GM12891 (cell line): ENCODE data around the gene UBL4B. TPM values are rescaled to one million over a fixed set of nuclear protein-coding genes. Genes with fewer than 3 reads are reported as not detected.
A peak's percentile ranks its signal among the peaks of the same experiment; 100 is the strongest.

ENCODE experiments used
- DNase-seq: peaks from one replicate; pipeline ENCODE4 v3.0.0; 2011; ENCODE audit warnings: low spot score; ENCODE audit not compliant: insufficient read length
- FAIRE-seq: peaks from 2 replicates; lab custom pipeline; 2011; peaks lifted over from hg19 to GRCh38; lab: Jason Lieb, UNC
- PAX5 ChIP-seq: IDR thresholded peaks from 2 replicates; pipeline ENCODE4 v1.6.1; 2011; ENCODE audit warnings: low read length, moderate library complexity, mild to moderate bottlenecking; ENCODE audit not compliant: insufficient read depth, severe bottlenecking
- POLR2A ChIP-seq: IDR thresholded peaks from 2 replicates; pipeline ENCODE4 v1.6.1; 2011; ENCODE audit warnings: low read depth, low read length, control low read depth
- POLR2AphosphoS5 ChIP-seq: IDR thresholded peaks from 2 replicates; pipeline ENCODE4 v1.6.1; 2011; ENCODE audit warnings: low read depth, low read length, control low read depth
- POU2F2 ChIP-seq: IDR thresholded peaks from 2 replicates; pipeline ENCODE4 v1.6.1; 2011; ENCODE audit warnings: low read depth, mild to moderate bottlenecking, control low read depth, low read length, moderate library complexity
- SPI1 ChIP-seq: IDR thresholded peaks from 2 replicates; pipeline ENCODE4 v1.6.1; 2011; ENCODE audit warnings: low read depth, low read length, control low read depth
- TAF1 ChIP-seq: IDR thresholded peaks from 2 replicates; pipeline ENCODE4 v1.6.1; 2011; ENCODE audit warnings: low read depth, low read length, control low read depth
- polyA plus RNA-seq: library from polyadenylated mRNA; unstranded; fragments of >200 nt; gene quantifications from one replicate; pipeline ENCODE4 v1.2.1, GENCODE V29; 2012; ENCODE audit warnings: low read depth, missing spikeins, inconsistent platforms; ENCODE audit not compliant: missing spikeins

The UBL4B gene
- not detected for polyA plus RNA-seq

GRCh38 chr1:110112143-110112542, at the start of gene UBL4B:
Gene UBL4B, plus strand, starts transcription at chr1:110112443. Its CDS starts 92 bp downstream, at chr1:110112535.
- no peak for FAIRE-seq
- TF ChIP-seq SPI1: no peak
- TF ChIP-seq POLR2A: no peak
- TF ChIP-seq POLR2AphosphoS5: no peak
- no peak for TF ChIP-seq POU2F2
- no peak for TF ChIP-seq PAX5
- no peak for TF ChIP-seq TAF1
- no peak for DNase-seq

- DNase-seq: no peak
- TF ChIP-seq TAF1 (no peak), POU2F2 (no peak), PAX5 (no peak), POLR2AphosphoS5 (no peak), SPI1 (no peak), POLR2A (no peak)
- FAIRE-seq: no peak
Measured at GRCh38 chr1:110062612-110063011, 49.6 kb upstream of the UBL4B start.

GRCh38 chr1:110063781-110064180, 48.5 kb upstream of the UBL4B start:
- no peak for DNase-seq
- FAIRE-seq: no peak
- TF ChIP-seq TAF1: no peak
- TF ChIP-seq POU2F2: no peak
- TF ChIP-seq POLR2A: no peak
- TF ChIP-seq PAX5: no peak
- TF ChIP-seq SPI1: no peak
- no peak for TF ChIP-seq POLR2AphosphoS5

GRCh38 chr1:110064576-110065337, 47.5 kb upstream of the UBL4B start:
- FAIRE-seq (no peak), DNase-seq (no peak)
- TF ChIP-seq TAF1 (no peak), POLR2AphosphoS5 (no peak), POU2F2 (no peak), PAX5 (no peak), POLR2A (no peak), SPI1 (no peak)

- TF ChIP-seq POLR2A: no peak
- TF ChIP-seq TAF1: no peak
- no peak for TF ChIP-seq PAX5
- TF ChIP-seq SPI1: no peak
- no peak for DNase-seq
- FAIRE-seq: no peak
Measured at GRCh38 chr1:110065841-110066240, 46.4 kb upstream of the UBL4B start.

- TF ChIP-seq PAX5: no peak
- no peak for TF ChIP-seq POLR2A
- no peak for TF ChIP-seq TAF1
- no peak for TF ChIP-seq POLR2AphosphoS5
- no peak for TF ChIP-seq POU2F2
Measured at GRCh38 chr1:110067479-110067892, 44.8 kb upstream of the UBL4B start.

GRCh38 chr1:110067893-110068645, 44.2 kb upstream of the UBL4B start:
- FAIRE-seq: no peak
- no peak for DNase-seq
- no peak for TF ChIP-seq TAF1
- no peak for TF ChIP-seq POLR2AphosphoS5
- TF ChIP-seq PAX5: no peak
- no peak for TF ChIP-seq POLR2A
- no peak for TF ChIP-seq SPI1
- TF ChIP-seq POU2F2: no peak

More at GRCh38 chr1:110067479-110067892, 44.8 kb upstream of the UBL4B start:
- FAIRE-seq (no peak), DNase-seq (no peak)

GRCh38 chr1:110068646-110069403, 43.4 kb upstream of the UBL4B start:
- DNase-seq (peak; percentile 46), FAIRE-seq (peak; percentile 23)
- TF ChIP-seq PAX5 (no peak), POLR2AphosphoS5 (no peak), TAF1 (no peak), POLR2A (no peak), POU2F2 (no peak), SPI1 (no peak)

- TF ChIP-seq SPI1: no peak
- TF ChIP-seq PAX5: no peak
- TF ChIP-seq POLR2AphosphoS5: no peak
- no peak for TF ChIP-seq POLR2A
- DNase-seq (no peak), FAIRE-seq (no peak)
Measured at GRCh38 chr1:110069404-110070281, 42.6 kb upstream of the UBL4B start.
